B cell (primary cell): ENCODE measurements around the gene ZSCAN1. TPM values are rescaled to one million over a fixed set of nuclear protein-coding genes. Genes with fewer than 3 reads are reported as not detected.
A peak's percentile ranks its signal among the peaks of the same experiment; 100 is the strongest.

Experiments used
- ATAC-seq: fragments of 200-7000 bp; cut with Tn5 transposase; one replicate; pipeline ENCODE4 v1.10.0; 2021; ENCODE audit warnings: low read depth, mild to moderate bottlenecking, moderate number of reproducible peaks, moderate library complexity
- CTCF ChIA-PET: fragments of 350-600 bp; sonication (Branson Sonifier 250); formaldehyde crosslinking; loops from one replicate; lab custom pipeline; 2021; ENCODE audit warnings: antibody characterized with exemption, inconsistent platforms; lab: Charles Lee
- POLR2A ChIA-PET: fragments of 350-600 bp; sonication (Branson Sonifier 250); formaldehyde crosslinking; loops from one replicate; lab custom pipeline; 2021; ENCODE audit warnings: antibody characterized with exemption; lab: Charles Lee
- DNase-seq: peaks from one replicate; pipeline ENCODE4 v3.0.0; 2013
- H2AFZ ChIP-seq: 2 replicates; pipeline ENCODE4 v1.6.1; 2012; ENCODE audit warnings: mild to moderate bottlenecking, low read depth, low read length; ENCODE audit not compliant: insufficient read depth, poor library complexity, severe bottlenecking
- H3K27ac ChIP-seq, 2 donors: 1 replicate in 1 of 2; 2 replicates in 1 of 2; pipeline ENCODE4 v1.5.1; 2012 to 2013; ENCODE audit warnings: low read length in 2 of 2, mild to moderate bottlenecking in 2 of 2, moderate library complexity in 1 of 2
- H3K27me3 ChIP-seq, 4 experiments: fragments of 200-600 bp in 1 of 4; sonication (generic) in 1 of 4; replicated peaks in 1 of 4; 1 replicate in 2 of 4; 2 replicates in 2 of 4; pipeline versions ENCODE4 v1.6.1 to v1.7.0; 2013 to 2016; ENCODE audit warnings: low read length in 3 of 4, mild to moderate bottlenecking in 2 of 4, mixed read lengths in 1 of 4, moderate library complexity in 1 of 4; ENCODE audit not compliant: insufficient read depth in 4 of 4, control insufficient read depth in 3 of 4; ENCODE audit errors: control extremely low read depth in 1 of 4
- H3K36me3 ChIP-seq, 2 experiments: replicated peaks in 1 of 2; 1 replicate in 1 of 2; 2 replicates in 1 of 2; pipeline versions ENCODE4 v1.6.1 to v1.7.1; 2013; ENCODE audit warnings: low read length in 1 of 2; ENCODE audit not compliant: insufficient read depth in 2 of 2, control insufficient read depth in 1 of 2; ENCODE audit errors: control extremely low read depth in 1 of 2, extremely low read depth in 1 of 2
- H3K4me1 ChIP-seq, 2 donors: fragments of 200-600 bp in 1 of 2; sonication (generic) in 1 of 2; 1 replicate in 1 of 2; 2 replicates in 1 of 2; pipeline versions ENCODE4 v1.5.1 to v1.6.1; 2013 to 2017; ENCODE audit warnings: low read length in 2 of 2; ENCODE audit not compliant: control insufficient read depth in 2 of 2, insufficient read depth in 2 of 2
- H3K4me2 ChIP-seq: replicated peaks from 2 replicates; pipeline ENCODE3; 2012; ENCODE audit warnings: mild to moderate bottlenecking, low read depth, low read length; ENCODE audit not compliant: poor library complexity, severe bottlenecking
- H3K4me3 ChIP-seq, 5 experiments: fragments of 200-600 bp in 1 of 5; sonication (generic) in 1 of 5; 1 replicate in 3 of 5; 2 replicates in 2 of 5; pipeline versions ENCODE4 v1.5.1 to v1.7.0; 2011 to 2016; ENCODE audit warnings: low read length in 4 of 5, mild to moderate bottlenecking in 4 of 5, low read depth in 2 of 5, control low read depth in 1 of 5, moderate library complexity in 1 of 5; ENCODE audit not compliant: insufficient read depth in 1 of 5; ENCODE audit errors: control extremely low read depth in 1 of 5, extremely low read depth in 1 of 5
- H3K79me2 ChIP-seq: fragments of 200-600 bp; sonication (generic); one replicate; pipeline ENCODE4 v1.6.0; 2016; ENCODE audit warnings: low read length; ENCODE audit not compliant: control insufficient read depth, insufficient read depth
- H3K9ac ChIP-seq: fragments of 200-600 bp; sonication (generic); 2 replicates; pipeline ENCODE4 v1.6.1; 2017; ENCODE audit warnings: mild to moderate bottlenecking, low read length, moderate library complexity
- H3K9me3 ChIP-seq, 3 donors: one replicate each; pipeline versions ENCODE4 v1.6.1 to v1.7.1; 2013; ENCODE audit warnings: low read length in 2 of 3; ENCODE audit not compliant: control insufficient read depth in 2 of 3, insufficient read depth in 1 of 3; ENCODE audit errors: control extremely low read depth in 1 of 3
- H4K20me1 ChIP-seq: 2 replicates; pipeline ENCODE4 v1.6.0; 2012; ENCODE audit warnings: mild to moderate bottlenecking, low read length; ENCODE audit not compliant: insufficient read depth, control insufficient read depth, poor library complexity, severe bottlenecking
- H3K27ac Mint-ChIP-seq: one replicate; pipeline ENCODE4 v1.8.0; 2021; ENCODE audit warnings: mixed read lengths
- H3K27me3 Mint-ChIP-seq: one replicate; pipeline ENCODE4 v1.8.0; 2021; ENCODE audit warnings: mixed read lengths
- H3K4me1 Mint-ChIP-seq: one replicate; pipeline ENCODE4 v1.8.0; 2021; ENCODE audit warnings: mixed read lengths
- H3K4me3 Mint-ChIP-seq: one replicate; pipeline ENCODE4 v1.8.0; 2021; ENCODE audit warnings: mixed read lengths
- H3K9me3 Mint-ChIP-seq: one replicate; pipeline ENCODE4 v1.8.0; 2022; ENCODE audit warnings: mixed read lengths; ENCODE audit not compliant: insufficient read depth
- CTCF ChIP-seq: fragments of 200-600 bp; IDR thresholded peaks from one replicate; pipeline ENCODE4 v1.8.0; 2022; ENCODE audit warnings: antibody characterized with exemption, mild to moderate bottlenecking
- EZH2 ChIP-seq: IDR thresholded peaks from 2 replicates; pipeline ENCODE4 v1.6.1; 2012; ENCODE audit warnings: borderline replicate concordance, low read depth, mild to moderate bottlenecking, moderate library complexity, low read length; ENCODE audit not compliant: insufficient read depth, poor library complexity, severe bottlenecking
- WGBS: methylation state at CpG from one replicate; pipeline ENCODE4 v1.1.5; 2013; ENCODE audit warnings: missing lambda C conversion rate; ENCODE audit not compliant: insufficient coverage; 5-methylcytosine and 5-hydroxymethylcytosine counted together
- intact Hi-C: fragments of 100-400 bp; cut with micrococcal nuclease; formaldehyde crosslinking; loops from one replicate; pipeline ENCODE4 v1.10.0; 2022
- polyA plus RNA-seq: library from polyadenylated mRNA; depleted of rRNA; stranded (reverse); fragments of >200 nt; gene quantifications from 2 replicates; pipeline ENCODE4 v1.2.3, GENCODE V29; 2012
- total RNA-seq, 2 donors: library from RNA; stranded (reverse); fragments of 120-200 nt in 1 of 2; gene quantifications; 1 replicate in 1 of 2; 2 replicates in 1 of 2; pipeline versions ENCODE4 v1.2.3 to v1.2.4, GENCODE V29; 2013 to 2022

The ZSCAN1 gene
- total and polyA plus RNA-seq, 2 donors (not counting 1 experiment from before 2014, with no cell fraction given), result 0.13 TPM; not detected in 1

- Histone ChIP-seq H3K36me3 (no peaks in the 10 kb centered on the region), H3K4me1 (peaks cover 8 to 13% of the 10 kb centered on the region in 2 donors), H3K4me2 (peak overlapping the region; percentile 59), H3K27ac (no peak overlapping the region), H3K9me3 (peaks cover 0 to 97% (median 9%) of the 10 kb centered on the region in 3 donors), H3K27me3 (peaks cover 0 to 14% (median 2%) of the 10 kb centered on the region in 4 experiments), H3K4me3 (peak overlapping the region in 4 of 5 experiments; percentile 24 to 62 (median 41)), H3K9ac (peak overlapping the region; percentile 59), H3K79me2 (peaks cover 5% of the 10 kb centered on the region), H2AFZ (peak overlapping the region; percentile 79), H4K20me1 (no peaks in the 10 kb centered on the region)
- H3K27ac Mint-ChIP-seq, result no peak overlapping the region
- DNase-seq (no peak), ATAC-seq (no peak)
- peaks cover 14% of the 10 kb centered on the region for H3K4me1 Mint-ChIP-seq
- CTCF ChIA-PET, result interaction anchor here (1.1 kb wide), 1 partner anchor 100 kb away, joined by 3 read pairs; no protein-coding TSS in a partner anchor
- POLR2A ChIA-PET, result interaction anchor here (0.5 to 0.6 kb wide), 2 partner anchors 20 to 80 kb away, joined by 3 to 10 read pairs; no protein-coding TSS in a partner anchor
- H3K9me3 Mint-ChIP-seq, result peaks cover 13% of the 10 kb centered on the region
- intact Hi-C loops, result no loop called here
- 37% methylated on average over 36 of the region's 37 CpGs for WGBS
- TF ChIP-seq CTCF, result no peak
- no peak for TF ChIP-seq EZH2
- H3K4me3 Mint-ChIP-seq, result peak overlapping the region; percentile 66
- H3K27me3 Mint-ChIP-seq, result peaks cover 16% of the 10 kb centered on the region
Measured at GRCh38 chr19:58054901-58055874, 21.4 kb downstream of the ZSCAN1 start.
